Stimulated activated CD8-positive, alpha-beta memory T cell treated with anti-CD3 and anti-CD28 coated beads, Interleukin-7, amount 100 ng/mL, for 24 hours (primary cell): Measurements from ENCODE around the gene C2orf74.
"Not testable (repeated sequence)": the region's sequence is repeated elsewhere in the genome, so short reads cannot be mapped to it uniquely, and the experiment has no call there.

Experiments
- DNase-seq: peaks from one replicate; pipeline ENCODE4 v3.0.0-alpha.2; 2020; ENCODE audit warnings: low read depth

The C2orf74 gene

GRCh38 chr2:61161888-61162287, at the start of gene C2orf74:
C2orf74 (plus strand) TSS chr2:61162188; CDS start chr2:61162515, 327 bp downstream.
- DNase-seq = no peak

GRCh38 chr2:61114147-61114546, 47.8 kb upstream of the C2orf74 start:
- no peak for DNase-seq

- no peak for DNase-seq
These were observed 45.7 kb upstream of the C2orf74 start for GRCh38 chr2:61116302-61116701.

DNA sequence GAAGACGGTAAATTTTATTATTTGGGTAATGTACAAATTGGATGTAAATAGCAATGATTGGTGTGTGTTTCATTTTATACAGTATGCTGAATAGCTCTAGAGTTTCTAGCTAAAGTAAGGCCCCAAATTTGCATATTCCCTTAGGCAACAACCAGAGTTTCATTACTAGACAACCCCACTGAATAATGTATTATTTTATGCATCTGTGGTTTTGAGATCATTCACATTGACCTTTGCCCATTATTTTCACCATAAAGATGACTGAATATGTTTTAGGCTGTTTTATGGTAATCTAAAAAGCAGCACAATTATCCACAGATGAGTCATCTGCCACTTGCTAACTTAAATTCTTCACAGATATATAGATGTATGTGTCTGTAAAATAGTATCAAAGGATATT, 44.5 kb upstream of the C2orf74 start:
- no peak for DNase-seq

DNA sequence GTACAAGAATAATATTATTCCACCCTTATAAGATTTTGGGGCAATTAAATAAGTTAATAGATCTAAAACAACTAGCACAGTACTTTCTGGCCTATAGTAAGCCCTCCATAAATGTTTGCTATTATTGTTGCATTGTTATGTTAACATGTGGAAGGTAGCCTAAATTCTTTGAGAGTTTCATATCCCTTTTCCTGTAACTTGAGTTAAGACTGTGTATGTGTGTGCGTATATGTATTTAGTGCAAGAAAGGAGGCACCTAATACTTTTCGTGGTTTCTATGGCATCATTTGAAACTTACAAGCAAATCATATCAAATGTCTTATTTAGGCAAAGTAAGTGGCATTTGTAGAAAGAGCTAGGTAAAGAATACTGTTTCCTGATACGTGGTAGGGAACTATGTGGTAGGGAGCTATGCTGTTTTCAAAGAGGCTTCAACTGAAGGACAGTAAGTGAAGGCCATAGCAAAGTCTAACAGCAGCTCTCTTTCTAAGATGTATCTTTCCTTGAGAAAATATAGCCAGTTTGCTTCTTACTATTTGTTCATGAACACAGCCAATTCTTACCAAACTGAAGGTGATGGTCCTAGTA, 36.8 kb upstream of the C2orf74 start:
- no peak for DNase-seq

DNA sequence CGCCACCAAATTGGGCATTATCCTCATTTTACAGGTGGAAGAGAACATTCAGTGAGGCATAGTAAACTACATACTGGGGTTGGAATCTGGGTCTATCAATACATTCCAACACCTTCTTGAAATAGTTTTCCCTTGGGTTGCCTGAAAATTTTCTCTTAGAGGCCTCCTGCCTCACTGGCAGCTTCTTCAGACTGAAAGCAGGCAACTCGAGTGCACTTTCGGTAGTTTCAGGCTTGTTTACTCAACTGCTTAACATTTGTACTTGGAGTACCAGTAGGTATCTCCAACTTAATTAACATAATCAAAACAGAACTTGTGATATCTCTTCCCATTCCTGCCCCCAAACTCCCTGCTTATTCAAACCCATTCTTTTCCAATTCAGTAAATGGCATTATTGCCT, 36.2 kb upstream of the C2orf74 start:
- DNase-seq = no peak

DNA sequence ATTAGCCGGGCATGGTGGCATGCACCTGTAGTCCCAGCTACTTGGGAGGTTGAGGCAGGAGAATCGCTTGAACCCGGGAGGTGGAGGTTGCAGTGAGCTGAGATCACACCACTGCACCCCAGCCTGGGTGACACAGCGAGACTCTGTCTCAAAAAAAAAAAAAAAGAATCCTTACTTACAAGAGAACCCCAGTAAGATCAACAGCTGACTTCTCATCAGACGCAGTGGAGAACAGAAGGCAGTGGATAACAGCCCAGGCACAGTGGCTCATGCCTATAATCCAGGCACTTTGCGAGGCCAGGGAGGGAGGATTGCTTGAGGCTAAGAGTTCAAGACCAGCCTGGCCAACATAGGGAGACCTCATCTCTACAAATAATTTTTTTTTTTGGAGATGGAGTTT, 33.9 kb upstream of the C2orf74 start:
- not testable (repeated sequence) for DNase-seq

- no peak for DNase-seq
These were observed 27.8 kb upstream of the C2orf74 start for GRCh38 chr2:61134141-61134540.

DNA sequence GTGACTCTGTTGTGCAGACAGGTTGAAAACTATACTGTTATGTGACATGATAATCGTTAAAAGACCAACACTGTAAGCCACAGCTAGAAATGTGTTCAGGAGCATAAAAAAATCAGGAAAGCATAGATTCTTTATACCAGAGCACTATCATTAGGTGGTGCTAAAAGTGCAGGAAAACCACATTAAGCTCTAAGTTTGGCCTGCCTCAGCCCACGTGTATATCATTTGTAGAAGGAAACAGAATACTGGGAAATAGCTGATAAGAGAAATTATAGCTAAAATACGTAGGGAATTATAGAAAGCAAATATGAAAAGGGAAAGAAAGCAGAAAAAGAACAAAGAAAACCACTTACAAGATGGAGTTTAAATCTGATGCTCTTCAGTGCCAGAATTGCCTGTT, 26.5 kb upstream of the C2orf74 start:
- DNase-seq = no peak

GRCh38 chr2:61138859-61139258, 23.1 kb upstream of the C2orf74 start:
- DNase-seq = no peak

GRCh38 chr2:61141151-61141550, 20.8 kb upstream of the C2orf74 start:
- no peak for DNase-seq

GRCh38 chr2:61144697-61145268, 17.2 kb upstream of the C2orf74 start:
- DNase-seq = peak; percentile 82

- no peak for DNase-seq
These were observed 16.0 kb upstream of the C2orf74 start for GRCh38 chr2:61145990-61146389.

GRCh38 chr2:61148091-61148490, 13.9 kb upstream of the C2orf74 start:
- DNase-seq = not testable (repeated sequence)

DNA sequence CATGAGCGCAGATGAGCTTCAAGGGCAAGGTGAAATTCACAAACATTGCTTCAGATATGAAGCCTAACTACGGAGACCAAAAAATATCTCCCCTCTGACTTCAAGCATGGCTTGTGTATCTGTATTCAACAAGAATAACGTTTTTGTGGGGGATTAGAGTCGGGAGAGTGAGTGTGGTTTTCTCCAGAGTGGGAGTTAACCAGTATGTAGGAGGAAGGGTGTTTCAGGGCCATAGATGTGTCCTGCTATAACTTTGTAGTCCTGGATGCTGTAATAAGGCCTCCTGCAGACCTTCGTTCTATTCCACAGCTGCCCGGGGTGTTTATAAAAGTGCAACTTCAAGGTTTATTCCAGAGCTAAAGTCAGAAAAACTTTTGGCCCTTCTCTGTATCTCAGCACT, 12.9 kb upstream of the C2orf74 start:
- DNase-seq = no peak

GRCh38 chr2:61151436-61151835, 10.6 kb upstream of the C2orf74 start:
- DNase-seq = no peak

DNA sequence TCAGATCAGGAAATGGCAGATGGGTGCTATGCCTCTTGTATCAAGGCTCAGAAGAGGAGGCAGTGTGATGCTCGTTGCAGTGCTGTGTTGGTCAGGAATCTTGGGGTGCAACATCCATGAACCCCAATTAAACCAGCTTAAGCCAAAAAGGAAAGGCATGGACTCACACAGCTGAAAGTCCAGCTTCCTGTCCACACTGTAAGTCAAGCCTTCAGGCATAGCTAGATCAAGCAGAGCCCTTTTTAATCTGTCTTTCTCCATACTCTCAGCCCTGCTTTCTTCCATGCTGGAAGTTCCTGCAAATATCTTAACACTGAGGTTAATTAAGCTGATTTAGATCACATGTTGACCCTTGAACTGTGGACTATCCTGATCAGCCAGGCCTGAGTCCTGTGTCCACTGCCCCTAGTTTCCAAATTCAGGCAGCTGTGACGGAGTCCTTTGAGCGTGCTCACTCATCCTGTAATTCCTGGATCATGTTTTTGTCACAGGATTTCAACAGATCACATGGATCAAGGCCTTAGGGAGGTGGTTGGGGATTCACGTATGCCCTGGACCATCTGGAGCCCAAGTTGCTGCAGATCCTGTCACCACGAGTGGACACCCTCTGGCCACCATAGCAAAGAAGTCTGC, 4.5 kb upstream of the C2orf74 start:
- no peak for DNase-seq

GRCh38 chr2:61158356-61158955, 3.5 kb upstream of the C2orf74 start:
- DNase-seq = no peak

DNA sequence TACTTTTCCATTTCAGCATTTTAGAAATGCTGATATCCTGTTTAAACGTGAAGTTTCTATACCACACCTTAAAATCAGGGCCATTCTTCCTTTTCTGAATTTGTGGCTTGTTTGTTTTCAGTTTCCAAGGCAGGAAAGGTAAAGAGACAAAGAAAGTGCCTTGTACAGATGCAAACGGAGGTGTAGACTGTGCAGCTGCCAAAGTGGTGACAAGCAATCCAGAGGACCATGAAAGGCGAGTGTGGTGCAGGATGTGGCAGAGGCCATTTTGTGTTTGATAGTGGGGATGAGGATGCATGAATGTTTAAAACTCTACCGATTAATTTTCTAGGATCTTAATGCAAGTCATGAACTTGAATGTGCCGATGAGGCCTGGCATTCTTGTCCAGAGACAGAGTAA, 733 bp downstream of the C2orf74 start:
- no peak for DNase-seq

DNA sequence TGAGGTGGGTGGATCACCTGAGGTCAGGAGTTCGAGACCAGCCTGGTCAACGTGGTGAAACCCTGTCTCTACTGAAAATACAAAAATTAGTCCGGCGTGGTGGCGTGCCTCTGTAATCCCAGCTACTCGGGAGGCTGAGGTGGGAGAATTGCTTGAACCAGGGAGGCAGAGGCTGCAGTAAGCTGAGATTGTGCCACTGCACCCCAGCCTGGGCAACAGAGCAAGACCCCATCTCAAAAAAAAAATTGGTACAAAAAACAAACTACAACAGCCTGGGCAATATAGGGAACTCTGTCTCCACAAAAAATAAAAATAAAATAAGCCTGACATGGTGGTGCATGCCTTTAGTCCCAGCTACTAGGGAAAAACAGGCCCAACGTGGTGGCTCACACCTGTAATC, 3.1 kb downstream of the C2orf74 start:
- not testable (repeated sequence) for DNase-seq

- no peak for DNase-seq
These were observed 4.0 kb downstream of the C2orf74 start for GRCh38 chr2:61165946-61166345.

DNA sequence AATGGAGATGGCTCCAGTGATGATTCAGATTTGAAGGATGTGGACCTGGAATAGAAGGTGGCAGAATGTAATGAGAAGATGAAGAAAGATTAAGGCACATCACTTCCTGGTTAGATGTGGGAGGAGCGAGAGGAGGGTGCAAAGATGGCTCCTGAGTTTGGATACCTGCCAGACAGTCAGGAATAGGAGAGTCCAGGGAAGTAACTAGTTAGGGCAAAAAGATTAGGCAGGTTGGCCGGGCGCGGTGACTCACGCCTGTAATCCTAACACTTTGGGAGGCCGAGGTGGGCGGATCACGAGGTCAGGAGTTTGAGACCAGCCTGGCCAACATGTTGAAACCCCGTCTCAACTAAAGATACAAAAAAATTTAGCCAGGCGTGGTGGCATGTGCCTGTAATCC, 5.6 kb downstream of the C2orf74 start:
- no peak for DNase-seq

- DNase-seq = no peak
These were observed 10.7 kb downstream of the C2orf74 start for GRCh38 chr2:61172671-61173070.
